Ovary (tissue), 9 donors: ENCODE data around the gene TOM1L2. TPM values are rescaled to one million over a fixed set of nuclear protein-coding genes. Genes with fewer than 3 reads are reported as not detected.

ENCODE experiments used
- DNase-seq, 5 donors: peaks; one replicate each; pipeline ENCODE4 v3.0.0-alpha.2; 2019 to 2020
- H3K27ac ChIP-seq, 2 donors: fragments of 200-600 bp; one replicate each; pipeline versions ENCODE4 v1.5.1 to v1.8.0; 2019 to 2022
- H3K27me3 ChIP-seq: fragments of 200-600 bp; one replicate; pipeline ENCODE4 v1.8.0; 2022
- H3K36me3 ChIP-seq: fragments of 200-600 bp; sonication (generic); one replicate; pipeline ENCODE4 v1.5.1; 2019
- H3K4me1 ChIP-seq: one replicate; pipeline ENCODE4 v1.8.1; 2013; ENCODE audit warnings: mild to moderate bottlenecking, moderate library complexity; ENCODE audit not compliant: insufficient read depth
- H3K4me3 ChIP-seq: fragments of 200-600 bp; sonication (generic); one replicate; pipeline ENCODE4 v1.5.1; 2017
- H3K9me3 ChIP-seq, 2 donors: fragments of 200-600 bp in 1 of 2; sonication (generic) in 1 of 2; one replicate each; pipeline versions ENCODE4 v1.5.1 to v1.8.1; 2013 to 2019; ENCODE audit warnings: mild to moderate bottlenecking in 1 of 2, moderate library complexity in 1 of 2
- EP300 ChIP-seq: sonication (generic); formaldehyde crosslinking; IDR thresholded peaks from one replicate; pipeline ENCODE4 v1.6.1; 2017; ENCODE audit warnings: antibody characterized with exemption
- POLR2A ChIP-seq: fragments of 450-650 bp; IDR thresholded peaks from one replicate; pipeline ENCODE4 v1.6.1; 2017; ENCODE audit warnings: antibody characterized with exemption, mild to moderate bottlenecking, moderate library complexity
- WGBS, 3 donors: extraction: QIAGEN DNeasy Blood & Tissue Kit in 1 of 3; methylation state at CpG; one replicate each; pipeline versions ENCODE4 v1.1.5 to v1.1.7; 2013 to 2017; 5-methylcytosine and 5-hydroxymethylcytosine counted together
- intact Hi-C, 4 donors: fragments of 100-400 bp; cut with DNase I; formaldehyde crosslinking; loops; one replicate each; pipeline versions ENCODE4 v1.11.0 to v1.15.1; 2022 to 2023
- polyA plus RNA-seq, 2 donors: library from polyadenylated mRNA; stranded (reverse); fragments of 200-250 nt in 1 of 2; fragments of 350-450 nt in 1 of 2; fragmentation: Illumina TruSeq in 1 of 2; extraction: RNeasy Lipid Tissue Mini Kit (QIAGEN cat#74804) in 1 of 2; gene quantifications; one replicate each; pipeline ENCODE4 v1.2.3, GENCODE V29; 2013 to 2014
- total RNA-seq, 7 donors: library from RNA; depleted of rRNA in 2 of 7; stranded (reverse); fragments of >200 nt in 2 of 7; fragmentation: NEBNext Ultra II Directional in 3 of 7; extraction: Animal tissue kit (Norgen Biotek cat#: 25700) in 3 of 7; gene quantifications; one replicate each; pipeline versions ENCODE4 v1.1.0 to v1.2.4, GENCODE V29; 2016 to 2023
- TF ChIP-seq, protein P1 (sequence below), 3 donors: fragments of 450-650 bp in 2 of 3; fragments of 200-600 bp in 1 of 3; IDR thresholded peaks; one replicate each; pipeline versions ENCODE4 v1.5.1 to v1.8.0; 2016 to 2022; ENCODE audit warnings: antibody characterized with exemption in 3 of 3, mild to moderate bottlenecking in 1 of 3
- donor health status: DM: no; HTN: no; CAD: no; lungs with moderate emphysema.
- donor health status: DM: no; HTN: no; CAD: no.
- donor health status: Bipolar disorder and iron deficiency.
- donor health status: DM: yes; HTN: yes; CAD: no.
- donor health status: DM: no; HTN: no; CAD: no.
- donor health status: DM: yes; HTN: yes; CAD: no.

Gene TOM1L2
- total and polyA plus RNA-seq, 9 donors: 25.6 to 62.5 (median 45.9) TPM

DNA sequence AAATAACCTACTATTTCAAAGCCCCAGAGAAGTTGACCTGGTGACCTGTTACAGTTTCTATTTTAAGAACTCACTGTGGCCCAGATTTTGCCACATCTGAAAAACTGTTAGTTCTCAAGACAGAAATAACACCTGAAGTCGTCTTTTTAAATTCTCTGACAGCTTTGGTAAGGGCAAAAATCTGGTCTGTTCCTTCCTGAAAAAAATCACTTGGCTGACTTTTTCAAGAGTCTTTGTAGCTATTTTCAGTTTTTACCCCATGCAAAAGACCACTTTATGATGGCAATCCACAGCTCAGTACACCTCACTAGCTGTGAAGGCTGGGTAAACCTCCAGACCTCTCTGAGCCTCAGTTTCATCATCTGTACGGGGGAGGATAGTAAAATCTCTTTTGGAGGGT lies 74.8 kb downstream of the TOM1L2 start:
- Histone ChIP-seq H3K27ac (no peak overlapping the region), H3K4me1 (peaks cover 5% of the 10 kb centered on the region), H3K36me3 (no peaks in the 10 kb centered on the region), H3K4me3 (no peak overlapping the region), H3K27me3 (no peaks in the 10 kb centered on the region), H3K9me3 (no peaks in the 10 kb centered on the region)
- no peak for DNase-seq
- TF ChIP-seq POLR2A (no peak), EP300 (no peak)
- TF ChIP-seq, protein P1, sequence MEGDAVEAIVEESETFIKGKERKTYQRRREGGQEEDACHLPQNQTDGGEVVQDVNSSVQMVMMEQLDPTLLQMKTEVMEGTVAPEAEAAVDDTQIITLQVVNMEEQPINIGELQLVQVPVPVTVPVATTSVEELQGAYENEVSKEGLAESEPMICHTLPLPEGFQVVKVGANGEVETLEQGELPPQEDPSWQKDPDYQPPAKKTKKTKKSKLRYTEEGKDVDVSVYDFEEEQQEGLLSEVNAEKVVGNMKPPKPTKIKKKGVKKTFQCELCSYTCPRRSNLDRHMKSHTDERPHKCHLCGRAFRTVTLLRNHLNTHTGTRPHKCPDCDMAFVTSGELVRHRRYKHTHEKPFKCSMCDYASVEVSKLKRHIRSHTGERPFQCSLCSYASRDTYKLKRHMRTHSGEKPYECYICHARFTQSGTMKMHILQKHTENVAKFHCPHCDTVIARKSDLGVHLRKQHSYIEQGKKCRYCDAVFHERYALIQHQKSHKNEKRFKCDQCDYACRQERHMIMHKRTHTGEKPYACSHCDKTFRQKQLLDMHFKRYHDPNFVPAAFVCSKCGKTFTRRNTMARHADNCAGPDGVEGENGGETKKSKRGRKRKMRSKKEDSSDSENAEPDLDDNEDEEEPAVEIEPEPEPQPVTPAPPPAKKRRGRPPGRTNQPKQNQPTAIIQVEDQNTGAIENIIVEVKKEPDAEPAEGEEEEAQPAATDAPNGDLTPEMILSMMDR (IDR thresholded peaks at IDR 0.05): no peak
- 48 to 64% (median 63%) methylated on average over 2 of the region's 2 CpGs for WGBS, 3 donors
- intact Hi-C loops: loop anchor here in 2 of 4 donors (10.0 kb wide), 1 partner anchor 137 kb away; the partner anchor contains the start of genes ATPAF2 (in 2 of the 2) and GID4 (in 2 of the 2)

DNA sequence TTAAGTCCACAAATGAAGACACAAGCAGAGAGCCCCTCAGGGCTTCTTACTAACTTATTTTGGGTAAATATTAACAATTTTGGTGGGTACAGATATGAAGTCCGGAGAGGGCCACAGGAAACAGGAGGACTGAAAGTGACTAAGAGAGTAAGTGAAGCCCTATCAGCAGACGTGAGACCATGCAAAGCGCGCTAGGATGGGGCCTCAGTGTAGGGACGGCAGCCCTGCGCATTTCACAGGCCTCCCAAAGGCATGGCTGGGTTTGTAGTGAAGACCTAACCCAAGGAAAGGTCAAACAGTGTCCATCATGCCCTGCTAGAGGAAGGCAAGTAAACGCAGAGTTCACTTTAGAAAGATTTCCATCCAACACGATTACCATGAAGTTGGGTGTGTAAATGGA lies 75.5 kb downstream of the TOM1L2 start:
- Histone ChIP-seq H3K9me3 (no peaks in the 10 kb centered on the region), H3K4me3 (no peak overlapping the region), H3K36me3 (no peaks in the 10 kb centered on the region), H3K27ac (no peak overlapping the region), H3K27me3 (no peaks in the 10 kb centered on the region), H3K4me1 (peaks cover 5% of the 10 kb centered on the region)
- 85 to 93% (median 88%) methylated on average over 8 of the region's 8 CpGs for WGBS, 3 donors
- DNase-seq: peak in 2 of 5 donors; percentile 5 to 17
- intact Hi-C loops: loop anchor here in 2 of 4 donors (10.0 kb wide), 1 partner anchor 138 kb away; the partner anchor contains the start of genes ATPAF2 (in 2 of the 2) and GID4 (in 2 of the 2)
- TF ChIP-seq POLR2A (no peak), EP300 (no peak)
- TF ChIP-seq, protein P1 (IDR thresholded peaks at IDR 0.05): no peak

DNA sequence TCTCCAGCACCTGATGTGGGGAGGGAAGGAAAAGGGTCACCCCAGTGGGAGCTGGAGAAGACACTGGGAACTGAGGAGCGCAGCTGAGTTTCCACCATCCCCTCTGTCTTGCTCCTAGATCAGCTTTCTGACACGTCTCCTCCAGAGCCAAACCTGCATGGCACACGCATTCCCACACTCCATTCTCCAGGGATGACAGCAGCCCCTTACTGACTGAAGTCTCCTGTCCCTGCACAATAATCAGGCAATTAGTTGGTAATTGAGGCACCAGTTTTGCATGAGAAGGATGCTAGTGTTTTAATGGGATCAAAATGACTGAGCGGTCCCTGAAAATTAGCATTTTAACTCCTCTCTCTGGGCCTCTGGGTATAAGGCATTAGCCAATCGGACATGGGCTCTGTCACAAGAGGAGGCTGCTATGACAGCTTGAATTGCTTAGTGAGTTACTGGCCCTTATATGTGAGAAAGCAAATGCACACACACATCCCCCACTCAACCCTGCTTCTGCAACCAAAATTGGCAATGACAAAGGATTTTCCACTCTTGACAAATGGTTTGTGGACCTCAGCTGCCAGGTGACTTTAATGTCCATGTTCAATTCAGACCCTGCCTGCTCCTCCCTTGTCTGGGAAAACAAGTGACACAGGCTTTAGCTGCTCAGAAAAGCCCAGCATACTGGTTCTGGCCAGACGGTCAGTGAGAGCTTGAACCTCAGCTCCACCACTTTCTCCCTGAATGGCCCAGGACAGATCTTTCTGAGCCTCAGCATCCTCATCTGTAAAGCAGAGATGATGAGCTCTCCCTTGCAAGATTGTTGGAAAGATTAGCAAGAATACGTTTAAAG lies 78.2 kb downstream of the TOM1L2 start:
- H3K4me1 ChIP-seq: no peaks in the 10 kb centered on the region
- H3K27ac ChIP-seq: no peak overlapping the region
- H3K36me3 ChIP-seq: no peaks in the 10 kb centered on the region
- TF ChIP-seq, protein P1 (IDR thresholded peaks at IDR 0.05): no peak
- no peak for TF ChIP-seq EP300
- no peak for TF ChIP-seq POLR2A
- intact Hi-C loops: loop anchor here in 2 of 4 donors (10.0 kb wide), 1 partner anchor 141 kb away; the partner anchor contains the start of genes ATPAF2 (in 2 of the 2) and GID4 (in 2 of the 2)
- peak in 1 of 5 donors; percentile 13 for DNase-seq
- WGBS, 3 donors: 96 to 97% (median 97%) methylated on average over 7 of the region's 7 CpGs
- no peaks in the 10 kb centered on the region for H3K27me3 ChIP-seq
- no peak overlapping the region for H3K4me3 ChIP-seq
- H3K9me3 ChIP-seq: no peaks in the 10 kb centered on the region

DNA sequence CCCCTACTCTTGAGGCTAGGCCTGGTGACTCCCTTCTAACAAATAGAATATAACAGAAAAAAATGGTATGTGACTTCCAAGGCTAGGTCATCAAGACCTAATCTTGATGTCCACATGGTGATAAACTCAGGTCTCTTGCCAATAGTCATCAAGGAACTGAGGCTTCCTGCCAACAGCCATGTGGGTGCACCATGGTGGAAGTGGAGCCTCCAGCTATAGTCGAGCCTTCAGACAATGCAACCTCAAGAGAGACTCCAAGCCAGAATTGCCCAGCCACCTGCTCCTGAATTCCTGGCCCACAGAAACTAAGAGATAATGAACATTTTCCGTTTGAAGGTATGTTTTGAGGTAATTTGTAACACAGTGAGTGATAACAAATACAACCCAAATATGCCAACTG lies 79.5 kb downstream of the TOM1L2 start:
- TF ChIP-seq, protein P1 (IDR thresholded peaks at IDR 0.05): no peak
- TF ChIP-seq EP300: no peak
- peak in 1 of 5 donors; percentile 11 for DNase-seq
- 58 to 69% (median 67%) methylated on average over 2 of the region's 2 CpGs for WGBS, 3 donors
- Histone ChIP-seq H3K4me1 (no peaks in the 10 kb centered on the region), H3K27ac (no peak overlapping the region), H3K4me3 (no peak overlapping the region), H3K9me3 (no peaks in the 10 kb centered on the region), H3K36me3 (no peaks in the 10 kb centered on the region), H3K27me3 (no peaks in the 10 kb centered on the region)
- intact Hi-C loops: loop anchor here in 2 of 4 donors (10.0 kb wide), 1 partner anchor 142 kb away; the partner anchor contains the start of genes ATPAF2 (in 2 of the 2) and GID4 (in 2 of the 2)
